HepG2 (cell line): ENCODE measurements around the gene MAP3K4. TPM values are rescaled to one million over a fixed set of nuclear protein-coding genes. Genes with fewer than 3 reads are reported as not detected.

Source experiments
- BRD4 ChIP-seq: sonication (generic); formaldehyde crosslinking; IDR thresholded peaks from 2 replicates; pipeline ENCODE4 v1.4.0; 2020; ENCODE audit warnings: missing genetic modification reagents
- PAWR ChIP-seq: sonication (generic); formaldehyde crosslinking; IDR thresholded peaks from 2 replicates; pipeline ENCODE4 v1.4.0; 2020; ENCODE audit warnings: missing genetic modification reagents, mild to moderate bottlenecking, borderline replicate concordance
- RAD51 ChIP-seq: fragments of 450-650 bp; IDR thresholded peaks from 2 replicates; pipeline ENCODE4 v1.6.1; 2016; ENCODE audit warnings: borderline replicate concordance
- SIX1 ChIP-seq: sonication (generic); formaldehyde crosslinking; IDR thresholded peaks from 2 replicates; pipeline ENCODE4 v1.4.0; 2020; ENCODE audit warnings: missing genetic modification reagents, borderline replicate concordance
- TCF7 ChIP-seq: sonication (generic); IDR thresholded peaks from 2 replicates; pipeline ENCODE4 v1.6.1; 2016; ENCODE audit warnings: antibody characterized with exemption, low read depth
- TSC22D2 ChIP-seq: sonication (generic); formaldehyde crosslinking; IDR thresholded peaks from 2 replicates; pipeline ENCODE4 v1.5.1; 2020; ENCODE audit warnings: missing genetic modification reagents, mild to moderate bottlenecking, borderline replicate concordance
- YEATS4 ChIP-seq: sonication (generic); formaldehyde crosslinking; IDR thresholded peaks from 2 replicates; pipeline ENCODE4 v1.4.0; 2020; ENCODE audit warnings: missing genetic modification reagents, borderline replicate concordance
- ZNF343 ChIP-seq: sonication (generic); formaldehyde crosslinking; IDR thresholded peaks from 2 replicates; pipeline ENCODE4 v1.4.0; 2020; ENCODE audit warnings: mild to moderate bottlenecking, missing genetic modification reagents
- polyA plus RNA-seq, 8 experiments: library from polyadenylated mRNA; depleted of rRNA in 3 of 8; stranded (reverse) in 7 of 8; unstranded in 1 of 8; fragments of >200 nt; fragmentation: Illumina TruSeq in 4 of 8; extraction: Trizol in 4 of 8; gene quantifications; 2 replicates each; pipeline versions ENCODE4 v1.2.1 to v1.2.3, GENCODE V29; 2011 to 2016; ENCODE audit warnings: low read depth in 4 of 8, missing spikeins in 1 of 8, mixed read lengths in 1 of 8; ENCODE audit not compliant: insufficient read depth in 1 of 8
- total RNA-seq, 5 experiments: library from RNA; depleted of rRNA; stranded (reverse); fragments of >200 nt; fragmentation: Illumina TruSeq; extraction: Trizol; gene quantifications; 2 replicates each; pipeline ENCODE4 v1.2.3, GENCODE V29; 2016; ENCODE audit warnings: low read depth in 1 of 5
- TF ChIP-seq, protein P1 (sequence below): sonication (generic); formaldehyde crosslinking; IDR thresholded peaks from 2 replicates; pipeline ENCODE4 v1.9.0; 2021; ENCODE audit warnings: missing genetic modification reagents, borderline replicate concordance
- TF ChIP-seq, protein P2 (sequence below): sonication (generic); formaldehyde crosslinking; IDR thresholded peaks from 2 replicates; pipeline ENCODE4 v1.4.0; 2020; ENCODE audit warnings: missing genetic modification reagents
- TF ChIP-seq, protein P3 (sequence below): IDR thresholded peaks from 2 replicates; pipeline ENCODE4 v1.6.1; 2012; ENCODE audit warnings: low read depth, low read length, improper control_type of control experiment
- TF ChIP-seq, protein P4 (sequence below): sonication (generic); formaldehyde crosslinking; IDR thresholded peaks from 2 replicates; pipeline ENCODE4 v1.8.0; 2022; ENCODE audit warnings: missing genetic modification reagents, mild to moderate bottlenecking, moderate library complexity, borderline replicate concordance
- TF ChIP-seq, protein P5 (sequence below): sonication (generic); formaldehyde crosslinking; IDR thresholded peaks from 2 replicates; pipeline ENCODE4 v1.4.0; 2020; ENCODE audit warnings: missing genetic modification reagents, mild to moderate bottlenecking, borderline replicate concordance
- TF ChIP-seq, protein P6 (sequence below): sonication (generic); formaldehyde crosslinking; conservative IDR thresholded peaks from 2 replicates; pipeline ENCODE4 v1.4.0; 2020; ENCODE audit warnings: missing genetic modification reagents

The MAP3K4 gene
- total and polyA plus RNA-seq, 2 of the 13 experiments (the other 11 are each of a cell fraction or from before 2014, with no cell fraction given) = 12.9 to 33.6 TPM

DNA sequence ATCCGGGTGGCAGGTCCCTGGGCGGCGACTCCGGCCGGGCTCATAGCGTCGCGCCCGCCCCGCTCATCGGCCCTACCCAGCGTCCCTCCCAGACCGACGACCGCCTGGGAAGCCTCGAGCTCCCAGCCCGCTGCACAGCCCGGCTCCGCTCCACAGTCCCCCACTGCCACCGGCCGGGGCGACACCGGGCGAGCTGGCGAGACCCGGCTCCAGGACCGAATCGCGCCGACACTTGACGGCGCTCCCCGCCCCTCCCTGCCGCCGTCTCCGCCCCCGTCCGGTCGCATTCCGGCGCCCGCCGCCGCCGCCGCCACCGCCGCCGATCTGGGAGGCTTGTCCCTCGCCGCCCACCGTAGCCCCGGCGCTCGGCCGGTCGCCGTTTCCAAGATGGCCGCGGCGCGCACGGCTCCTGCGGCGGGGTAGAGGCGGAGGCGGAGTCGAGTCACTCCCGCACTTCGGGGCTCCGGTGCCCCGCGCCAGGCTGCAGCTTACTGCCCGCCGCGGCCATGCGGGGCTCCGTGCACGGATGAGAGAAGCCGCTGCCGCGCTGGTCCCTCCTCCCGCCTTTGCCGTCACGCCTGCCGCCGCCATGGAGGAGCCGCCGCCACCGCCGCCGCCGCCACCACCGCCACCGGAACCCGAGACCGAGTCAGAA, at the start of gene MAP3K4 (continued):
- TF ChIP-seq, protein P1, sequence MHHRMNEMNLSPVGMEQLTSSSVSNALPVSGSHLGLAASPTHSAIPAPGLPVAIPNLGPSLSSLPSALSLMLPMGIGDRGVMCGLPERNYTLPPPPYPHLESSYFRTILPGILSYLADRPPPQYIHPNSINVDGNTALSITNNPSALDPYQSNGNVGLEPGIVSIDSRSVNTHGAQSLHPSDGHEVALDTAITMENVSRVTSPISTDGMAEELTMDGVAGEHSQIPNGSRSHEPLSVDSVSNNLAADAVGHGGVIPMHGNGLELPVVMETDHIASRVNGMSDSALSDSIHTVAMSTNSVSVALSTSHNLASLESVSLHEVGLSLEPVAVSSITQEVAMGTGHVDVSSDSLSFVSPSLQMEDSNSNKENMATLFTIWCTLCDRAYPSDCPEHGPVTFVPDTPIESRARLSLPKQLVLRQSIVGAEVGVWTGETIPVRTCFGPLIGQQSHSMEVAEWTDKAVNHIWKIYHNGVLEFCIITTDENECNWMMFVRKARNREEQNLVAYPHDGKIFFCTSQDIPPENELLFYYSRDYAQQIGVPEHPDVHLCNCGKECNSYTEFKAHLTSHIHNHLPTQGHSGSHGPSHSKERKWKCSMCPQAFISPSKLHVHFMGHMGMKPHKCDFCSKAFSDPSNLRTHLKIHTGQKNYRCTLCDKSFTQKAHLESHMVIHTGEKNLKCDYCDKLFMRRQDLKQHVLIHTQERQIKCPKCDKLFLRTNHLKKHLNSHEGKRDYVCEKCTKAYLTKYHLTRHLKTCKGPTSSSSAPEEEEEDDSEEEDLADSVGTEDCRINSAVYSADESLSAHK (CRISPR knock-in tag) = no peak
- TF ChIP-seq PAWR (CRISPR knock-in tag) (0 out of 2 replicates have a peak, but pooled peaks have one; percentile 47), YEATS4 (CRISPR knock-in tag) (peak; percentile 93), TSC22D2 (CRISPR knock-in tag) (no peak), ZNF343 (CRISPR knock-in tag) (no peak), TCF7 (no peak), RAD51 (no peak), BRD4 (no peak; the same call in 1 of the 2 replicates), SIX1 (CRISPR knock-in tag) (no peak)
- TF ChIP-seq, protein P2, sequence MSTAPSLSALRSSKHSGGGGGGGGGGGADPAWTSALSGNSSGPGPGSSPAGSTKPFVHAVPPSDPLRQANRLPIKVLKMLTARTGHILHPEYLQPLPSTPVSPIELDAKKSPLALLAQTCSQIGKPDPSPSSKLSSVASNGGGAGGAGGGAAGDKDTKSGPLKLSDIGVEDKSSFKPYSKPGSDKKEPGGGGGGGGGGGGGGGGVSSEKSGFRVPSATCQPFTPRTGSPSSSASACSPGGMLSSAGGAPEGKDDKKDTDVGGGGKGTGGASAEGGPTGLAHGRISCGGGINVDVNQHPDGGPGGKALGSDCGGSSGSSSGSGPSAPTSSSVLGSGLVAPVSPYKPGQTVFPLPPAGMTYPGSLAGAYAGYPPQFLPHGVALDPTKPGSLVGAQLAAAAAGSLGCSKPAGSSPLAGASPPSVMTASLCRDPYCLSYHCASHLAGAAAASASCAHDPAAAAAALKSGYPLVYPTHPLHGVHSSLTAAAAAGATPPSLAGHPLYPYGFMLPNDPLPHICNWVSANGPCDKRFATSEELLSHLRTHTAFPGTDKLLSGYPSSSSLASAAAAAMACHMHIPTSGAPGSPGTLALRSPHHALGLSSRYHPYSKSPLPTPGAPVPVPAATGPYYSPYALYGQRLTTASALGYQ (CRISPR knock-in tag) = peak; percentile 62; the same call in 1 of the 2 replicates
- TF ChIP-seq, protein P3, sequence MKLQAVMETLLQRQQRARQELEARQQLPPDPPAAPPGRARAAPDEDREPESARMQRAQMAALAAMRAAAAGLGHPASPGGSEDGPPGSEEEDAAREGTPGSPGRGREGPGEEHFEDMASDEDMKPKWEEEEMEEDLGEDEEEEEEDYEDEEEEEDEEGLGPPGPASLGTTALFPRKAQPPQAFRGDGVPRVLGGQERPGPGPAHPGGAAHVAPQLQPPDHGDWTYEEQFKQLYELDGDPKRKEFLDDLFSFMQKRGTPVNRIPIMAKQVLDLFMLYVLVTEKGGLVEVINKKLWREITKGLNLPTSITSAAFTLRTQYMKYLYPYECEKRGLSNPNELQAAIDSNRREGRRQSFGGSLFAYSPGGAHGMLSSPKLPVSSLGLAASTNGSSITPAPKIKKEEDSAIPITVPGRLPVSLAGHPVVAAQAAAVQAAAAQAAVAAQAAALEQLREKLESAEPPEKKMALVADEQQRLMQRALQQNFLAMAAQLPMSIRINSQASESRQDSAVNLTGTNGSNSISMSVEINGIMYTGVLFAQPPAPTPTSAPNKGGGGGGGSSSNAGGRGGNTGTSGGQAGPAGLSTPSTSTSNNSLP = no peak
- TF ChIP-seq, protein P4, sequence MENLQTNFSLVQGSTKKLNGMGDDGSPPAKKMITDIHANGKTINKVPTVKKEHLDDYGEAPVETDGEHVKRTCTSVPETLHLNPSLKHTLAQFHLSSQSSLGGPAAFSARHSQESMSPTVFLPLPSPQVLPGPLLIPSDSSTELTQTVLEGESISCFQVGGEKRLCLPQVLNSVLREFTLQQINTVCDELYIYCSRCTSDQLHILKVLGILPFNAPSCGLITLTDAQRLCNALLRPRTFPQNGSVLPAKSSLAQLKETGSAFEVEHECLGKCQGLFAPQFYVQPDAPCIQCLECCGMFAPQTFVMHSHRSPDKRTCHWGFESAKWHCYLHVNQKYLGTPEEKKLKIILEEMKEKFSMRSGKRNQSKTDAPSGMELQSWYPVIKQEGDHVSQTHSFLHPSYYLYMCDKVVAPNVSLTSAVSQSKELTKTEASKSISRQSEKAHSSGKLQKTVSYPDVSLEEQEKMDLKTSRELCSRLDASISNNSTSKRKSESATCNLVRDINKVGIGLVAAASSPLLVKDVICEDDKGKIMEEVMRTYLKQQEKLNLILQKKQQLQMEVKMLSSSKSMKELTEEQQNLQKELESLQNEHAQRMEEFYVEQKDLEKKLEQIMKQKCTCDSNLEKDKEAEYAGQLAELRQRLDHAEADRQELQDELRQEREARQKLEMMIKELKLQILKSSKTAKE (CRISPR knock-in tag) = 0 out of 2 replicates have a peak, but pooled peaks have one; percentile 26
- TF ChIP-seq, protein P5, sequence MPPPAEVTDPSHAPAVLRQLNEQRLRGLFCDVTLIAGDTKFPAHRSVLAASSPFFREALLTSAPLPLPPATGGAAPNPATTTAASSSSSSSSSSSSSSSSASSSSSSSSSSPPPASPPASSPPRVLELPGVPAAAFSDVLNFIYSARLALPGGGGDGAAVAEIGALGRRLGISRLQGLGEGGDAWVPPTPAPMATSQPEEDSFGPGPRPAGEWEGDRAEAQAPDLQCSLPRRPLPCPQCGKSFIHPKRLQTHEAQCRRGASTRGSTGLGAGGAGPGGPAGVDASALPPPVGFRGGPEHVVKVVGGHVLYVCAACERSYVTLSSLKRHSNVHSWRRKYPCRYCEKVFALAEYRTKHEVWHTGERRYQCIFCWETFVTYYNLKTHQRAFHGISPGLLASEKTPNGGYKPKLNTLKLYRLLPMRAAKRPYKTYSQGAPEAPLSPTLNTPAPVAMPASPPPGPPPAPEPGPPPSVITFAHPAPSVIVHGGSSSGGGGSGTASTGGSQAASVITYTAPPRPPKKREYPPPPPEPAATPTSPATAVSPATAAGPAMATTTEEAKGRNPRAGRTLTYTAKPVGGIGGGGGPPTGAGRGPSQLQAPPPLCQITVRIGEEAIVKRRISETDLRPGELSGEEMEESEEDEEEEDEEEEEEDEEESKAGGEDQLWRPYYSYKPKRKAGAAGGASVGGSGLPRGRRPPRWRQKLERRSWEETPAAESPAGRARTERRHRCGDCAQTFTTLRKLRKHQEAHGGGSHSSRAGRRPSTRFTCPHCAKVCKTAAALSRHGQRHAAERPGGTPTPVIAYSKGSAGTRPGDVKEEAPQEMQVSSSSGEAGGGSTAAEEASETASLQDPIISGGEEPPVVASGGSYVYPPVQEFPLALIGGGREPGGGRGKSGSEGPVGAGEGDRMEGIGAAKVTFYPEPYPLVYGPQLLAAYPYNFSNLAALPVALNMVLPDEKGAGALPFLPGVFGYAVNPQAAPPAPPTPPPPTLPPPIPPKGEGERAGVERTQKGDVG (CRISPR knock-in tag) = no peak
- TF ChIP-seq, protein P6, sequence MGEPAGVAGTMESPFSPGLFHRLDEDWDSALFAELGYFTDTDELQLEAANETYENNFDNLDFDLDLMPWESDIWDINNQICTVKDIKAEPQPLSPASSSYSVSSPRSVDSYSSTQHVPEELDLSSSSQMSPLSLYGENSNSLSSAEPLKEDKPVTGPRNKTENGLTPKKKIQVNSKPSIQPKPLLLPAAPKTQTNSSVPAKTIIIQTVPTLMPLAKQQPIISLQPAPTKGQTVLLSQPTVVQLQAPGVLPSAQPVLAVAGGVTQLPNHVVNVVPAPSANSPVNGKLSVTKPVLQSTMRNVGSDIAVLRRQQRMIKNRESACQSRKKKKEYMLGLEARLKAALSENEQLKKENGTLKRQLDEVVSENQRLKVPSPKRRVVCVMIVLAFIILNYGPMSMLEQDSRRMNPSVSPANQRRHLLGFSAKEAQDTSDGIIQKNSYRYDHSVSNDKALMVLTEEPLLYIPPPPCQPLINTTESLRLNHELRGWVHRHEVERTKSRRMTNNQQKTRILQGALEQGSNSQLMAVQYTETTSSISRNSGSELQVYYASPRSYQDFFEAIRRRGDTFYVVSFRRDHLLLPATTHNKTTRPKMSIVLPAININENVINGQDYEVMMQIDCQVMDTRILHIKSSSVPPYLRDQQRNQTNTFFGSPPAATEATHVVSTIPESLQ = no peak
